Measurements from ENCODE around the gene CCDC68. TPM values are rescaled to one million over a fixed set of nuclear protein-coding genes. Genes with fewer than 3 reads are reported as not detected.

The CCDC68 gene
- total RNA-seq, 2 experiments from 2014 or later, result not detected

GRCh38 chr18:54877076-54877475 lies 82.2 kb downstream of the CCDC68 start:
- no peaks in the 10 kb centered on the region for H3K4me1 ChIP-seq (ENCODE audit: insufficient read depth, low read length)
- H3K4me3 Mint-ChIP-seq, result no peak overlapping the region
- no peak overlapping the region for H3K4me3 ChIP-seq (ENCODE audit: low read length)
- ATAC-seq (ENCODE audit: poor library complexity), result no peak
- H3K36me3 Mint-ChIP-seq (ENCODE audit: low read depth), result peaks cover 24% of the 10 kb centered on the region
- no peak overlapping the region for H3K27ac ChIP-seq (ENCODE audit: low read depth in 1 of 2, low read length in 2 of 2)
- TF ChIP-seq, protein P1, sequence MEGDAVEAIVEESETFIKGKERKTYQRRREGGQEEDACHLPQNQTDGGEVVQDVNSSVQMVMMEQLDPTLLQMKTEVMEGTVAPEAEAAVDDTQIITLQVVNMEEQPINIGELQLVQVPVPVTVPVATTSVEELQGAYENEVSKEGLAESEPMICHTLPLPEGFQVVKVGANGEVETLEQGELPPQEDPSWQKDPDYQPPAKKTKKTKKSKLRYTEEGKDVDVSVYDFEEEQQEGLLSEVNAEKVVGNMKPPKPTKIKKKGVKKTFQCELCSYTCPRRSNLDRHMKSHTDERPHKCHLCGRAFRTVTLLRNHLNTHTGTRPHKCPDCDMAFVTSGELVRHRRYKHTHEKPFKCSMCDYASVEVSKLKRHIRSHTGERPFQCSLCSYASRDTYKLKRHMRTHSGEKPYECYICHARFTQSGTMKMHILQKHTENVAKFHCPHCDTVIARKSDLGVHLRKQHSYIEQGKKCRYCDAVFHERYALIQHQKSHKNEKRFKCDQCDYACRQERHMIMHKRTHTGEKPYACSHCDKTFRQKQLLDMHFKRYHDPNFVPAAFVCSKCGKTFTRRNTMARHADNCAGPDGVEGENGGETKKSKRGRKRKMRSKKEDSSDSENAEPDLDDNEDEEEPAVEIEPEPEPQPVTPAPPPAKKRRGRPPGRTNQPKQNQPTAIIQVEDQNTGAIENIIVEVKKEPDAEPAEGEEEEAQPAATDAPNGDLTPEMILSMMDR (IDR thresholded peaks at IDR 0.05), result no peak
- no peaks in the 10 kb centered on the region for H3K9me3 ChIP-seq (ENCODE audit: control insufficient read depth in 1 of 2, insufficient read depth in 1 of 2, low read length in 2 of 2)
- no peak for DNase-seq
- H3K27me3 Mint-ChIP-seq, result no peaks in the 10 kb centered on the region
- no peaks in the 10 kb centered on the region for H3K27me3 ChIP-seq (ENCODE audit: control insufficient read depth in 1 of 2, insufficient read depth in 2 of 2, low read length in 2 of 2)
- CTCF ChIA-PET, result interaction anchor here (1.0 kb wide), 1 partner anchor 14 kb away, joined by 3 read pairs; no protein-coding TSS in a partner anchor
- intact Hi-C loops (cut with DNase I, micrococcal nuclease), result no loop called here
- POLR2A ChIA-PET, result no interaction called here
- H3K4me1 Mint-ChIP-seq (ENCODE audit: low read depth), result peaks cover 10% of the 10 kb centered on the region
- H3K36me3 ChIP-seq (ENCODE audit: insufficient read depth, low read length), result no peaks in the 10 kb centered on the region
- no peaks in the 10 kb centered on the region for H3K9me3 Mint-ChIP-seq
- H3K27ac Mint-ChIP-seq, result no peak overlapping the region

GRCh38 chr18:54875063-54875462 lies 84.2 kb downstream of the CCDC68 start:
- Mint-ChIP-seq H3K4me1 (ENCODE audit: low read depth) (peaks cover 10% of the 10 kb centered on the region), H3K4me3 (no peak overlapping the region), H3K36me3 (ENCODE audit: low read depth) (peaks cover 10% of the 10 kb centered on the region), H3K27me3 (no peaks in the 10 kb centered on the region), H3K9me3 (no peaks in the 10 kb centered on the region), H3K27ac (no peak overlapping the region)
- Histone ChIP-seq H3K4me3 (ENCODE audit: low read length) (no peak overlapping the region), H3K27ac (ENCODE audit: low read depth in 1 of 2, low read length in 2 of 2) (no peak overlapping the region), H3K36me3 (ENCODE audit: insufficient read depth, low read length) (no peaks in the 10 kb centered on the region), H3K4me1 (ENCODE audit: insufficient read depth, low read length) (no peaks in the 10 kb centered on the region), H3K27me3 (ENCODE audit: control insufficient read depth in 1 of 2, insufficient read depth in 2 of 2, low read length in 2 of 2) (no peaks in the 10 kb centered on the region), H3K9me3 (ENCODE audit: control insufficient read depth in 1 of 2, insufficient read depth in 1 of 2, low read length in 2 of 2) (no peaks in the 10 kb centered on the region)
- intact Hi-C loops (cut with DNase I, micrococcal nuclease), result no loop called here
- ChIA-PET CTCF (no interaction called here), POLR2A (no interaction called here)
- ATAC-seq (ENCODE audit: poor library complexity) (no peak), DNase-seq (no peak)
- TF ChIP-seq, protein P1 (IDR thresholded peaks at IDR 0.05), result no peak

GRCh38 chr18:54873884-54874255 lies 85.4 kb downstream of the CCDC68 start:
- Mint-ChIP-seq H3K27ac (no peak overlapping the region), H3K4me1 (ENCODE audit: low read depth) (peaks cover 10% of the 10 kb centered on the region), H3K36me3 (ENCODE audit: low read depth) (no peaks in the 10 kb centered on the region), H3K27me3 (no peaks in the 10 kb centered on the region), H3K4me3 (no peak overlapping the region), H3K9me3 (no peaks in the 10 kb centered on the region)
- no peak for DNase-seq
- CTCF ChIA-PET, result no interaction called here
- ATAC-seq (ENCODE audit: poor library complexity), result no peak
- Histone ChIP-seq H3K36me3 (ENCODE audit: insufficient read depth, low read length) (no peaks in the 10 kb centered on the region), H3K9me3 (ENCODE audit: control insufficient read depth in 1 of 2, insufficient read depth in 1 of 2, low read length in 2 of 2) (no peaks in the 10 kb centered on the region), H3K27ac (ENCODE audit: low read depth in 1 of 2, low read length in 2 of 2) (no peak overlapping the region), H3K4me3 (ENCODE audit: low read length) (no peak overlapping the region), H3K27me3 (ENCODE audit: control insufficient read depth in 1 of 2, insufficient read depth in 2 of 2, low read length in 2 of 2) (no peaks in the 10 kb centered on the region), H3K4me1 (ENCODE audit: insufficient read depth, low read length) (no peaks in the 10 kb centered on the region)
- TF ChIP-seq, protein P1 (IDR thresholded peaks at IDR 0.05), result no peak
- POLR2A ChIA-PET, result no interaction called here
- intact Hi-C loops (cut with DNase I, micrococcal nuclease), result no loop called here
